Neural cell (in vitro differentiated cells): ENCODE data around the gene SLC15A4.

Source experiments
- CTCF ChIP-seq: fragments of 450-650 bp; IDR thresholded peaks from 2 replicates; pipeline ENCODE4 v1.5.1; 2014; ENCODE audit warnings: antibody characterized with exemption, mild to moderate bottlenecking, moderate library complexity; ENCODE audit not compliant: poor library complexity, severe bottlenecking
- EP300 ChIP-seq: fragments of 450-650 bp; conservative IDR thresholded peaks from 2 replicates; pipeline ENCODE4 v1.6.1; 2014; ENCODE audit warnings: antibody characterized with exemption, mild to moderate bottlenecking, moderate library complexity; ENCODE audit not compliant: poor library complexity, severe bottlenecking
- EZH2 ChIP-seq: fragments of 200-600, 300-800 bp; shearing (Covaris generic), sonication (generic); IDR thresholded peaks from 2 replicates; pipeline ENCODE4 v1.6.1; 2014; ENCODE audit warnings: antibody characterized with exemption, low read length, borderline replicate concordance, mild to moderate bottlenecking; ENCODE audit not compliant: insufficient read depth, poor library complexity, severe bottlenecking
- MXI1 ChIP-seq: fragments of 450-650 bp; conservative IDR thresholded peaks from 2 replicates; pipeline ENCODE4 v1.6.1; 2014; ENCODE audit warnings: antibody characterized with exemption, mild to moderate bottlenecking; ENCODE audit not compliant: poor library complexity, severe bottlenecking
- POLR2AphosphoS5 ChIP-seq: IDR thresholded peaks from 2 replicates; pipeline ENCODE4 v1.6.1; 2012
- RAD21 ChIP-seq: fragments of 450-650 bp; conservative IDR thresholded peaks from 2 replicates; pipeline ENCODE4 v1.6.1; 2014; ENCODE audit warnings: antibody characterized with exemption, mild to moderate bottlenecking, moderate library complexity
- REST ChIP-seq: IDR thresholded peaks from 2 replicates; pipeline ENCODE4 v1.6.1; 2012; ENCODE audit warnings: borderline replicate concordance
- SMC3 ChIP-seq: fragments of 450-650 bp; conservative IDR thresholded peaks from 2 replicates; pipeline ENCODE4 v1.6.1; 2014; ENCODE audit warnings: antibody characterized with exemption, mild to moderate bottlenecking, moderate library complexity; ENCODE audit not compliant: poor library complexity
- TAF1 ChIP-seq: IDR thresholded peaks from 2 replicates; pipeline ENCODE4 v1.6.1; 2012; ENCODE audit warnings: low read depth

- TF ChIP-seq EP300: no peak
- no peak for TF ChIP-seq EZH2
- TF ChIP-seq CTCF: no peak
- no peak for TF ChIP-seq POLR2AphosphoS5
- TF ChIP-seq REST: no peak
- no peak for TF ChIP-seq MXI1
- TF ChIP-seq TAF1: no peak
- TF ChIP-seq RAD21: no peak
- TF ChIP-seq SMC3: no peak
Measured at GRCh38 chr12:128796439-128797118, 27.2 kb downstream of the SLC15A4 start.
